GM12878 (cell line): ENCODE results near the gene ENTPD6.

Source experiments
- ASH2L ChIP-seq: fragments of 300-600, 200-600 bp; sonication (generic); IDR thresholded peaks from 2 replicates; pipeline ENCODE4 v1.6.1; 2017; ENCODE audit warnings: low read depth, mild to moderate bottlenecking, borderline replicate concordance
- CTCF ChIP-seq, 3 experiments: IDR thresholded peaks in 2 of 3; conservative IDR thresholded peaks in 1 of 3; 2 replicates each; pipeline ENCODE4 v1.5.1; 2011; ENCODE audit warnings: low read depth in 3 of 3, low read length in 3 of 3, mild to moderate bottlenecking in 3 of 3, control low read depth in 2 of 3, moderate library complexity in 2 of 3, inconsistent platforms in 1 of 3, mixed read lengths in 1 of 3; ENCODE audit not compliant: control insufficient read depth in 2 of 3, insufficient read depth in 1 of 3; ENCODE audit errors: extremely low read depth in 1 of 3
- EZH2 ChIP-seq: IDR thresholded peaks from 2 replicates; pipeline ENCODE4 v1.6.1; 2012; ENCODE audit warnings: low read depth, mild to moderate bottlenecking, control low read depth, inconsistent platforms, low read length, borderline replicate concordance; ENCODE audit not compliant: control insufficient read depth
- POLR2A ChIP-seq: IDR thresholded peaks from 2 replicates; pipeline ENCODE4 v1.6.1; 2011; ENCODE audit warnings: low read depth, mild to moderate bottlenecking, low read length
- RAD21 ChIP-seq: IDR thresholded peaks from 2 replicates; pipeline ENCODE4 v1.6.1; 2011; ENCODE audit warnings: mild to moderate bottlenecking, low read depth, low read length, moderate library complexity; ENCODE audit not compliant: insufficient read depth
- REST ChIP-seq: IDR thresholded peaks from 2 replicates; pipeline ENCODE4 v1.6.1; 2012; ENCODE audit warnings: mild to moderate bottlenecking, low read depth, low read length
- TAF1 ChIP-seq: IDR thresholded peaks from 2 replicates; pipeline ENCODE4 v1.6.1; 2011; ENCODE audit warnings: mild to moderate bottlenecking, low read depth, low read length, borderline replicate concordance

- no peak for TF ChIP-seq TAF1
- no peak for TF ChIP-seq EZH2
- TF ChIP-seq REST, result no peak
- no peak for TF ChIP-seq CTCF (IDR thresholded peaks at IDR 0.05 in 2 of 3, conservative IDR thresholded peaks at IDR 0.05 in 1 of 3; ENCODE audit: control insufficient read depth in 2 of 3, extremely low read depth in 1 of 3, insufficient read depth in 1 of 3, low read depth in 3 of 3, low read length in 3 of 3)
- no peak for TF ChIP-seq POLR2A
- TF ChIP-seq RAD21, result no peak
- TF ChIP-seq ASH2L, result no peak
These were observed 23.9 kb downstream of the ENTPD6 start for GRCh38 chr20:25219365-25219764.
